K562 (cell line): ENCODE results near the gene B3GALNT2. TPM values are rescaled to one million over a fixed set of nuclear protein-coding genes. Genes with fewer than 3 reads are reported as not detected.
A peak's percentile ranks its signal among the peaks of the same experiment; 100 is the strongest.

Experiments
- ARID2 ChIP-seq: fragments of 450-650 bp; IDR thresholded peaks from 2 replicates; pipeline ENCODE4 v1.6.1; 2017; ENCODE audit warnings: antibody characterized with exemption, mild to moderate bottlenecking
- CBX3 ChIP-seq, 2 experiments: IDR thresholded peaks; 1 replicate in 1 of 2; 2 replicates in 1 of 2; pipeline ENCODE4 v1.6.1; 2012; ENCODE audit warnings: inconsistent platforms in 2 of 2, low read length in 2 of 2, borderline replicate concordance in 1 of 2, control low read depth in 1 of 2
- CCNT2 ChIP-seq: IDR thresholded peaks from 2 replicates; pipeline ENCODE4 v1.6.1; 2011; ENCODE audit warnings: borderline replicate concordance, low read depth, mild to moderate bottlenecking, moderate library complexity, mixed read lengths, low read length; ENCODE audit not compliant: insufficient read length; ENCODE audit errors: extremely low read depth
- CGGBP1 ChIP-seq: fragments of 250-450 bp; sonication (Bioruptor Pico); IDR thresholded peaks from 2 replicates; pipeline ENCODE4 v1.9.0; 2021; ENCODE audit warnings: mild to moderate bottlenecking
- CHD1 ChIP-seq: fragments of 200-600 bp; sonication (generic); IDR thresholded peaks from one replicate; pipeline ENCODE4 v1.6.1; 2012; ENCODE audit warnings: mild to moderate bottlenecking, moderate library complexity, low read length, inconsistent platforms
- CLOCK ChIP-seq: fragments of 250-450 bp; sonication (Bioruptor Pico); IDR thresholded peaks from 2 replicates; pipeline ENCODE4 v1.4.0; 2020; ENCODE audit warnings: mild to moderate bottlenecking, moderate library complexity, borderline replicate concordance
- CTCF ChIP-seq, 3 experiments: IDR thresholded peaks in 2 of 3; conservative IDR thresholded peaks in 1 of 3; 2 replicates each; pipeline ENCODE4 v1.5.1; 2011 to 2012; ENCODE audit warnings: low read length in 3 of 3, mild to moderate bottlenecking in 3 of 3, control low read depth in 2 of 3, improper control_type of control experiment in 1 of 3, inconsistent platforms in 1 of 3, low read depth in 1 of 3, mixed read lengths in 1 of 3, moderate library complexity in 1 of 3; ENCODE audit not compliant: insufficient read depth in 2 of 3
- E2F6 ChIP-seq, 2 experiments: IDR thresholded peaks; 2 replicates each; pipeline ENCODE4 v1.6.1; 2011; ENCODE audit warnings: borderline replicate concordance in 1 of 2, control low read depth in 1 of 2, low read depth in 1 of 2, low read length in 1 of 2, mild to moderate bottlenecking in 1 of 2, mixed read lengths in 1 of 2, moderate library complexity in 1 of 2; ENCODE audit not compliant: insufficient read depth in 1 of 2, insufficient read length in 1 of 2, poor library complexity in 1 of 2, severe bottlenecking in 1 of 2; ENCODE audit errors: extremely low read depth in 1 of 2
- HOMEZ ChIP-seq: fragments of 250-450 bp; sonication (Bioruptor Pico); IDR thresholded peaks from 2 replicates; pipeline ENCODE4 v1.4.0; 2020; ENCODE audit warnings: mild to moderate bottlenecking, moderate library complexity
- VEZF1 ChIP-seq: fragments of 200-800 bp; sonication (Bioruptor generic); IDR thresholded peaks from 2 replicates; pipeline ENCODE4 v1.6.1; 2017; ENCODE audit warnings: missing genetic modification characterization, missing compliant biosample characterization
- ZBTB33 ChIP-seq: sonication (generic); formaldehyde crosslinking; IDR thresholded peaks from 2 replicates; pipeline ENCODE4 v1.8.1; 2023; ENCODE audit warnings: mild to moderate bottlenecking, missing genetic modification reagents
- ZNF589 ChIP-seq: fragments of 200-800 bp; sonication (Bioruptor generic); IDR thresholded peaks from 2 replicates; pipeline ENCODE4 v1.6.1; 2016; ENCODE audit warnings: low read depth, missing genetic modification characterization, missing compliant biosample characterization
- polyA plus RNA-seq, 8 experiments: library from polyadenylated mRNA; depleted of rRNA in 4 of 8; stranded (reverse) in 5 of 8; unstranded in 3 of 8; fragments of >200 nt; fragmentation: Nextera tagmentation in 2 of 8; fragmentation: Illumina TruSeq in 1 of 8; extraction: Ambion mirVana in 2 of 8; extraction: Trizol in 1 of 8; gene quantifications; 2 replicates each; pipeline versions ENCODE4 v1.2.1 to v1.2.3, GENCODE V29; 2011 to 2014; ENCODE audit warnings: inconsistent platforms in 1 of 8, missing spikeins in 1 of 8
- total RNA-seq, 7 experiments: library from RNA; depleted of rRNA in 6 of 7; stranded (reverse); fragments of >200 nt in 6 of 7; fragmentation: Illumina TruSeq in 2 of 7; extraction: Trizol in 2 of 7; gene quantifications; 2 replicates each; pipeline versions ENCODE4 v1.2.1 to v1.2.3, GENCODE V29; 2011 to 2021; ENCODE audit warnings: low replicate concordance in 1 of 7

The B3GALNT2 gene
- total and polyA plus RNA-seq, 9 of the 15 experiments (the other 6 are each of a cell fraction or from before 2014, with no cell fraction given): 2.0 to 31.7 (median 22.9) TPM

- TF ChIP-seq CTCF (IDR thresholded peaks at IDR 0.05 in 2 of 3, conservative IDR thresholded peaks at IDR 0.05 in 1 of 3; ENCODE audit: insufficient read depth in 2 of 3, low read depth in 1 of 3, low read length in 3 of 3): peak in 2 of 3 experiments; percentile 17 to 29; a peak in 2 of 6 replicates
- no peak for TF ChIP-seq ZNF589 (CRISPR knock-in tag)
- no peak for TF ChIP-seq VEZF1 (CRISPR knock-in tag)
- TF ChIP-seq ZBTB33: peak; percentile 54; the same call in 1 of the 2 replicates
- TF ChIP-seq CHD1: no peak
- TF ChIP-seq CLOCK (CRISPR knock-in tag): no peak
- no peak for TF ChIP-seq ARID2
- TF ChIP-seq CBX3 (IDR thresholded peaks at IDR 0.05; ENCODE audit: borderline replicate concordance in 1 of 2, low read length in 2 of 2): no peak
- TF ChIP-seq CCNT2: no peak
- no peak for TF ChIP-seq HOMEZ (CRISPR knock-in tag)
- TF ChIP-seq CGGBP1 (CRISPR knock-in tag): no peak
- TF ChIP-seq E2F6 (IDR thresholded peaks at IDR 0.05; ENCODE audit: borderline replicate concordance in 1 of 2, extremely low read depth in 1 of 2, insufficient read depth in 1 of 2, insufficient read length in 1 of 2, low read depth in 1 of 2, low read length in 1 of 2, poor library complexity in 1 of 2, severe bottlenecking in 1 of 2): no peak
Observed at GRCh38 chr1:235434001-235434400, 70.3 kb downstream of the B3GALNT2 start (continued).
